Lung (tissue), 16 donors: ENCODE measurements around the gene THUMPD1. TPM values are rescaled to one million over a fixed set of nuclear protein-coding genes. Genes with fewer than 3 reads are reported as not detected.
A peak's percentile ranks its signal among the peaks of the same experiment; 100 is the strongest.

Source experiments
- ATAC-seq: fragments of 200-7000 bp; cut with Tn5 transposase; one replicate; pipeline ENCODE4 v1.9.1; 2020; ENCODE audit warnings: moderate number of reproducible peaks; ENCODE audit not compliant: insufficient read depth, low FRiP score
- DNase-seq, 3 donors: peaks; one replicate each; pipeline ENCODE4 v3.0.0-alpha.2; 2013 to 2017
- H3K27ac ChIP-seq, 2 donors: one replicate each; pipeline ENCODE4 v1.5.1; 2013; ENCODE audit warnings: mild to moderate bottlenecking in 2 of 2, moderate library complexity in 2 of 2, control low read depth in 1 of 2, inconsistent platforms in 1 of 2, low read depth in 1 of 2, low read length in 1 of 2
- H3K27me3 ChIP-seq, 3 donors: one replicate each; pipeline ENCODE4 v1.5.1; 2013; ENCODE audit warnings: low read length in 2 of 3; ENCODE audit not compliant: control insufficient read depth in 3 of 3, insufficient read depth in 3 of 3
- H3K36me3 ChIP-seq, 4 donors: one replicate each; pipeline ENCODE4 v1.5.1; 2013; ENCODE audit warnings: low read length in 4 of 4, mild to moderate bottlenecking in 1 of 4, moderate library complexity in 1 of 4; ENCODE audit not compliant: control insufficient read depth in 4 of 4, insufficient read depth in 4 of 4
- H3K4me1 ChIP-seq, 5 donors: one replicate each; pipeline ENCODE4 v1.5.1; 2013; ENCODE audit warnings: low read length in 5 of 5, mild to moderate bottlenecking in 2 of 5, moderate library complexity in 1 of 5; ENCODE audit not compliant: control insufficient read depth in 5 of 5, insufficient read depth in 5 of 5
- H3K4me3 ChIP-seq: one replicate; pipeline ENCODE4 v1.5.1; 2013; ENCODE audit warnings: mild to moderate bottlenecking, control low read depth, moderate library complexity
- H3K9ac ChIP-seq, 2 donors: one replicate each; pipeline ENCODE4 v1.5.1; 2013; ENCODE audit warnings: low read length in 2 of 2, control low read depth in 1 of 2; ENCODE audit not compliant: insufficient read depth in 1 of 2
- H3K9me3 ChIP-seq, 4 donors: one replicate each; pipeline ENCODE4 v1.5.1; 2013; ENCODE audit warnings: low read length in 3 of 4, mild to moderate bottlenecking in 1 of 4, moderate library complexity in 1 of 4; ENCODE audit not compliant: control insufficient read depth in 4 of 4, insufficient read depth in 3 of 4
- CTCF ChIP-seq: IDR thresholded peaks from 2 replicates; pipeline ENCODE4 v1.5.1; 2012; ENCODE audit warnings: mild to moderate bottlenecking; ENCODE audit errors: control extremely low read depth, extremely low read depth
- WGBS, 2 donors: extraction: QIAGEN DNeasy Blood & Tissue Kit; methylation state at CpG; one replicate each; pipeline ENCODE4 v1.1.7; 2013; 5-methylcytosine and 5-hydroxymethylcytosine counted together
- long read RNA-seq, 5 donors: transcript quantifications; one replicate each; lab custom pipeline, GENCODE V29; 2026
- polyA plus RNA-seq, 2 donors: library from polyadenylated mRNA; stranded (reverse); fragments of 200-250 nt; gene quantifications; one replicate each; pipeline ENCODE4 v1.2.1, GENCODE V29; 2013
- total RNA-seq, 2 donors: library from RNA; depleted of rRNA in 1 of 2; stranded (reverse); fragments of >200 nt in 1 of 2; gene quantifications; one replicate each; pipeline ENCODE4 v1.2.1, GENCODE V29; 2014 to 2021
- donor health status: control.
- donor health status: control.
- donor health status: Bipolar disorder and iron deficiency.
- donor health status: healthy.
- donor health status: DM: yes; HTN: yes; CAD: no.

The THUMPD1 gene, protein sequence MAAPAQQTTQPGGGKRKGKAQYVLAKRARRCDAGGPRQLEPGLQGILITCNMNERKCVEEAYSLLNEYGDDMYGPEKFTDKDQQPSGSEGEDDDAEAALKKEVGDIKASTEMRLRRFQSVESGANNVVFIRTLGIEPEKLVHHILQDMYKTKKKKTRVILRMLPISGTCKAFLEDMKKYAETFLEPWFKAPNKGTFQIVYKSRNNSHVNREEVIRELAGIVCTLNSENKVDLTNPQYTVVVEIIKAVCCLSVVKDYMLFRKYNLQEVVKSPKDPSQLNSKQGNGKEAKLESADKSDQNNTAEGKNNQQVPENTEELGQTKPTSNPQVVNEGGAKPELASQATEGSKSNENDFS
- total RNA-seq = 10 to 100 TPM; 33.2 to 64.1 TPM
- polyA plus RNA-seq = 10 to 100 TPM; 16.2 to 19.5 TPM
- long read RNA-seq, donor 1, full-length matches to known transcripts = 21 of 21 reads
- long read RNA-seq, donor 1, partial matches to known transcripts = 0 of 21 reads
- long read RNA-seq, donor 1, other reads (novel, unspliced or antisense) = 0 of 21 reads
- long read RNA-seq, donor 2, full-length matches to known transcripts = 8 of 8 reads
- long read RNA-seq, donor 2, partial matches to known transcripts = 0 of 8 reads
- long read RNA-seq, donor 2, other reads (novel, unspliced or antisense) = 0 of 8 reads
- long read RNA-seq, donor 3, partial matches to known transcripts = 0 of 8 reads
- long read RNA-seq, donor 3, other reads (novel, unspliced or antisense) = 0 of 8 reads
- long read RNA-seq, donor 4, full-length matches to known transcripts = 5 of 5 reads
- long read RNA-seq, donor 4, partial matches to known transcripts = 0 of 5 reads
- long read RNA-seq, donor 4, other reads (novel, unspliced or antisense) = 0 of 5 reads
- long read RNA-seq, donor 5, full-length matches to known transcripts = 17 of 148 reads
- long read RNA-seq, donor 5, partial matches to known transcripts = 131 of 148 reads
- long read RNA-seq, donor 5, other reads (novel, unspliced or antisense) = 0 of 148 reads

DNA sequence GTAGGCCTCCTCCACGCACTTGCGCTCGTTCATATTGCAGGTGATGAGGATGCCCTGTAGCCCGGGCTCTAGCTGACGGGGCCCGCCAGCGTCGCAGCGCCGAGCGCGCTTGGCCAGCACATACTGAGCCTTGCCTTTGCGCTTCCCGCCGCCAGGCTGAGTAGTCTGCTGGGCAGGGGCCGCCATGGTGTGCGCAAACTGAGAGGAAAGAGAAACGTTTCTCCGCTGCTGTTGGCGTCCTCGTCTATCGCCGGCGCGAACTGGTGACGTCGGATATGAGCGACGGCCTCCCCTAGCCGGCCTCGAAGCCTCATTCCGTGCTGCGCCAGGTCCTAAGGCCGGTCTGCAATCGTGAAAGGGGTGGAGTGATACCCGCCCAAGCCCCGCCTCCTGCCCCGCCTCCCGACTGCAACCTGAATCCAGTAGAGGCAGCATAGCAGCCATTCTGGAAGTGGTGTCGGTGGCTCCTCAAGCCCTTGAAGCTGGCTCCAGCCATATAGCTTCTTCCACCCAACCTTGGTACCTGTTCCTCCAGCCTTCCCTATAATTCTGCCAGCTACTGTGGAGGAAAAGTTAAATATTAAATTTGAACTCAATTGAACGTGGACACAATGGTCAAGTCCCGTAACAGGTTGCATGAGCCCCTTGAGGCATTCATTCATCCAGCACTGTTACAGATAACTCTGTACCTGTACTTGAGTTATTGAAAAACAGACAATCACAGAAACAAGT is at the start of gene THUMPD1:
TSS of gene THUMPD1 (minus strand) at position 265 of the 732 bp plus-strand sequence. CDS start at position 186, 79 bp downstream.
- WGBS, 2 donors = 3 to 5% methylated on average over 37 to 42 of the region's 42 CpGs

GRCh38 chr16:20789130-20789529 is 47.5 kb upstream of the THUMPD1 start:
- Histone ChIP-seq H3K4me1 (no peaks in the 10 kb centered on the region), H3K27ac (no peak overlapping the region), H3K36me3 (no peaks in the 10 kb centered on the region), H3K9ac (no peak overlapping the region), H3K27me3 (no peaks in the 10 kb centered on the region), H3K9me3 (no peaks in the 10 kb centered on the region), H3K4me3 (no peak overlapping the region)
- no peak for ATAC-seq
- DNase-seq = no peak
- no peak for TF ChIP-seq CTCF

More for the DNA sequence above, at the start of gene THUMPD1:
- Histone ChIP-seq H3K27ac (peak within 1 kb of the TSS; percentile 88 to 99), H3K9ac (peak within 1 kb of the TSS; percentile 78 to 95), H3K4me3 (peak within 1 kb of the TSS; percentile 99), H3K36me3 (peaks cover 10 to 13% (median 11%) of the 10 kb centered on the region in 4 donors), H3K4me1 (peaks cover 0 to 13% (median 10%) of the 10 kb centered on the region in 5 donors), H3K9me3 (no peaks in the 10 kb centered on the region), H3K27me3 (no peaks in the 10 kb centered on the region)
- no peak for TF ChIP-seq CTCF
- DNase-seq (peak; percentile 95 to 96 (median 96)), ATAC-seq (peak; percentile 96)

DNA sequence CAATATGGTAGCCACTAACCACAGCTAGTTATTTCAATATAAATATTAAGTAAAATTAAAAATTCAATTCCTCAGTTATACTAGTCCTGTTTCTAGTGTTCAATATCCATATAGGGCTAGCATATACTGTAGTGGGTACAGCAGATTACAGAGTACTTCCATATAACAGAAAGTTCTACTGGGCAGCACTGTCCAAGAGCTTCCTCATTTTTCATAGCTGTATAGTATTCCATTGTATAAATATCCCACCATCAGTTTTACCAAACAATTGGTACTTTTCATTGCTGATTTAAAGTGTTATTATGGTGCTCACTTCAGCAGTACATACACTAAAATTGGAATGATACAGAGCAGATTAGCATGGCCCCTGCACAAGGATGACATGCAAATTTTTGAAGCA is 42.6 kb upstream of the THUMPD1 start:
- no peak overlapping the region for H3K4me3 ChIP-seq
- ATAC-seq = no peak

More for the DNA sequence above, 42.6 kb upstream of the THUMPD1 start:
- Histone ChIP-seq H3K4me1 (no peaks in the 10 kb centered on the region), H3K27me3 (no peaks in the 10 kb centered on the region), H3K27ac (no peak overlapping the region), H3K9me3 (no peaks in the 10 kb centered on the region), H3K36me3 (peaks cover 0 to 3% (median 0%) of the 10 kb centered on the region in 4 donors), H3K9ac (no peak overlapping the region)
- no peak for TF ChIP-seq CTCF
- no peak for DNase-seq
